Colonic mucosa (tissue), 4 donors: ENCODE results near the gene EVA1C. TPM values are rescaled to one million over a fixed set of nuclear protein-coding genes. Genes with fewer than 3 reads are reported as not detected.
"Not testable (repeated sequence)": the region's sequence is repeated elsewhere in the genome, so short reads cannot be mapped to it uniquely, and the experiment has no call there.

Experiments
- DNase-seq: peaks from one replicate; pipeline ENCODE4 v3.0.0-alpha.2; 2020
- H3K27ac ChIP-seq: fragments of 200-600 bp; one replicate; pipeline ENCODE4 v1.8.0; 2021
- H3K27me3 ChIP-seq: fragments of 200-600 bp; one replicate; pipeline ENCODE4 v1.8.0; 2021
- H3K36me3 ChIP-seq: fragments of 200-600 bp; one replicate; pipeline ENCODE4 v1.8.0; 2021
- H3K4me1 ChIP-seq: fragments of 200-600 bp; one replicate; pipeline ENCODE4 v1.8.0; 2021; ENCODE audit warnings: mild to moderate bottlenecking
- H3K4me3 ChIP-seq: fragments of 200-600 bp; one replicate; pipeline ENCODE4 v1.8.0; 2021
- H3K9ac ChIP-seq, 2 donors: one replicate each; pipeline ENCODE4 v1.7.0; 2013; ENCODE audit warnings: control low read depth in 2 of 2, low read depth in 2 of 2, low read length in 2 of 2
- H3K9me3 ChIP-seq: fragments of 200-600 bp; one replicate; pipeline ENCODE4 v1.8.0; 2021
- CTCF ChIP-seq: fragments of 200-600 bp; IDR thresholded peaks from one replicate; pipeline ENCODE4 v1.8.0; 2022; ENCODE audit warnings: antibody characterized with exemption, mild to moderate bottlenecking
- intact Hi-C: fragments of 100-400 bp; cut with DNase I; formaldehyde crosslinking; loops from one replicate; pipeline ENCODE4 v1.14.1; 2022
- total RNA-seq, 2 donors: library from RNA; stranded (reverse); fragmentation: NEBNext Ultra II Directional in 1 of 2; extraction: Animal tissue kit (Norgen Biotek cat#: 25700) in 1 of 2; gene quantifications; one replicate each; pipeline ENCODE4 v1.2.1, GENCODE V29; 2021
- donor health status: healthy.
- donor health status: DM: no; HTN: no; CAD: no.
- donor health status: DM: no; HTN: no; CAD: no.

EVA1C gene
- total RNA-seq, 2 donors from 2014 or later = 7.3 to 9.9 TPM

GRCh38 chr21:32445101-32445500 is 32.6 kb downstream of the EVA1C start:
- Histone ChIP-seq H3K36me3 (no peaks in the 10 kb centered on the region), H3K27me3 (no peaks in the 10 kb centered on the region), H3K4me3 (no peak overlapping the region), H3K4me1 (no peaks in the 10 kb centered on the region), H3K9ac (no peak overlapping the region), H3K27ac (no peak overlapping the region), H3K9me3 (no peaks in the 10 kb centered on the region)
- no peak for TF ChIP-seq CTCF
- intact Hi-C loops = no loop called here
- DNase-seq = no peak

GRCh38 chr21:32446440-32446839 is 33.9 kb downstream of the EVA1C start:
- intact Hi-C loops, H3K9ac ChIP-seq, H3K36me3 ChIP-seq, H3K27me3 ChIP-seq, H3K9me3 ChIP-seq, H3K27ac ChIP-seq, DNase-seq, H3K4me3 ChIP-seq, H3K4me1 ChIP-seq: not testable (repeated sequence)

GRCh38 chr21:32447224-32447623 is 34.7 kb downstream of the EVA1C start:
- no peak overlapping the region for H3K27ac ChIP-seq
- no peak overlapping the region for H3K9ac ChIP-seq
- DNase-seq = no peak
- intact Hi-C loops = no loop called here
- no peaks in the 10 kb centered on the region for H3K4me1 ChIP-seq
- H3K27me3 ChIP-seq = no peaks in the 10 kb centered on the region
- no peak overlapping the region for H3K4me3 ChIP-seq
- no peaks in the 10 kb centered on the region for H3K9me3 ChIP-seq
- H3K36me3 ChIP-seq = no peaks in the 10 kb centered on the region
- TF ChIP-seq CTCF = no peak

GRCh38 chr21:32448803-32449594 is 36.5 kb downstream of the EVA1C start:
- Histone ChIP-seq H3K4me3 (no peak overlapping the region), H3K27me3 (no peaks in the 10 kb centered on the region), H3K9me3 (no peaks in the 10 kb centered on the region), H3K4me1 (no peaks in the 10 kb centered on the region), H3K36me3 (no peaks in the 10 kb centered on the region), H3K27ac (no peak overlapping the region), H3K9ac (no peak overlapping the region)
- no peak for TF ChIP-seq CTCF
- no peak for DNase-seq
- intact Hi-C loops = no loop called here

- H3K27ac ChIP-seq, intact Hi-C loops, H3K27me3 ChIP-seq, DNase-seq, H3K36me3 ChIP-seq, H3K9me3 ChIP-seq, H3K9ac ChIP-seq, H3K4me1 ChIP-seq, H3K4me3 ChIP-seq: not testable (repeated sequence)
Measured at GRCh38 chr21:32450881-32451701, 38.6 kb downstream of the EVA1C start.

- DNase-seq, H3K9me3 ChIP-seq, H3K27ac ChIP-seq, H3K4me3 ChIP-seq, H3K27me3 ChIP-seq, H3K9ac ChIP-seq, H3K4me1 ChIP-seq, H3K36me3 ChIP-seq, intact Hi-C loops: not testable (repeated sequence)
Measured at GRCh38 chr21:32452191-32452590, 39.7 kb downstream of the EVA1C start.

- TF ChIP-seq CTCF = no peak
- Histone ChIP-seq H3K36me3 (no peaks in the 10 kb centered on the region), H3K9ac (no peak overlapping the region), H3K4me1 (peaks cover 5% of the 10 kb centered on the region), H3K9me3 (no peaks in the 10 kb centered on the region), H3K27me3 (no peaks in the 10 kb centered on the region), H3K4me3 (no peak overlapping the region), H3K27ac (no peak overlapping the region)
- intact Hi-C loops = no loop called here
- no peak for DNase-seq
Measured at GRCh38 chr21:32452641-32453040, 40.1 kb downstream of the EVA1C start.
